ENCODE measurements around the gene RPL36A.

The RPL36A gene

GRCh38 chrX:101393530-101394305, 2.9 kb downstream of the RPL36A start:
- peak; percentile 40 for DNase-seq (ENCODE audit: low read depth)

GRCh38 chrX:101394372-101394771, 3.6 kb downstream of the RPL36A start:
- no peak for DNase-seq (ENCODE audit: low read depth)

GRCh38 chrX:101395789-101396188, 5.0 kb downstream of the RPL36A start:
- no peak for DNase-seq (ENCODE audit: low read depth)

- DNase-seq (ENCODE audit: low read depth), result peak; percentile 40
These were observed 7.0 kb downstream of the RPL36A start for GRCh38 chrX:101397779-101398178.

- DNase-seq (ENCODE audit: low read depth), result no peak
These were observed 7.9 kb downstream of the RPL36A start for GRCh38 chrX:101398694-101399093.

DNA sequence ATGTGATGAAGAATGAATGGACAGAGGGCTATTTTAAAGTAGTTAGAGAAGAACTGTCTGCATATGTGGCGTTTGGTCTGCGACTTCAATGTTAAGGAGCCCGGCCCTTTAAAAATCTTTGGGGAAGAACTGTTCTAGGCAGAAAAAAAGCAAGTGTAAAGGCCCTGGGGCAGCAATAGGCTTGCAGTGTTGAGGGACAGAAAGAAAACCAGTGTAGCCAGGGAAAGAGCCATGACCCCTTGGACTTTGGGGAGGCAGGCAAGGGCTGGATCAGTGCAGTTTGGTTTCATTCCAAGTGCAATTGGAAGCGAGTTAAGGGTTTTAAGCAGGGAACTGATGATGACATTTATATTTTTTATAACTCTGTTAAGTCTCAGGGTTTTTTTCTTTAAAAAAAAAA, 9.0 kb downstream of the RPL36A start:
- DNase-seq (ENCODE audit: low read depth), result no peak

GRCh38 chrX:101407167-101407747, 16.4 kb downstream of the RPL36A start:
- no peak for DNase-seq (ENCODE audit: low read depth)

GRCh38 chrX:101407748-101408531, 17.1 kb downstream of the RPL36A start, which contains the start of the genes GLA and HNRNPH2:
Gene GLA, minus strand, starts transcription at chrX:101407925. Its CDS starts 22 bp downstream, at chrX:101407903.
Gene HNRNPH2, plus strand, starts transcription at chrX:101408222. Its CDS starts 3,767 bp downstream, at chrX:101411989.
- DNase-seq (ENCODE audit: low read depth), result peak; percentile 97

- no peak for DNase-seq (ENCODE audit: low read depth)
These were observed 17.7 kb downstream of the RPL36A start for GRCh38 chrX:101408532-101408841.

- no peak for DNase-seq (ENCODE audit: low read depth)
These were observed 18.2 kb downstream of the RPL36A start for GRCh38 chrX:101409043-101409442.

- DNase-seq (ENCODE audit: low read depth), result no peak
These were observed 19.6 kb downstream of the RPL36A start for GRCh38 chrX:101410461-101410860.

DNA sequence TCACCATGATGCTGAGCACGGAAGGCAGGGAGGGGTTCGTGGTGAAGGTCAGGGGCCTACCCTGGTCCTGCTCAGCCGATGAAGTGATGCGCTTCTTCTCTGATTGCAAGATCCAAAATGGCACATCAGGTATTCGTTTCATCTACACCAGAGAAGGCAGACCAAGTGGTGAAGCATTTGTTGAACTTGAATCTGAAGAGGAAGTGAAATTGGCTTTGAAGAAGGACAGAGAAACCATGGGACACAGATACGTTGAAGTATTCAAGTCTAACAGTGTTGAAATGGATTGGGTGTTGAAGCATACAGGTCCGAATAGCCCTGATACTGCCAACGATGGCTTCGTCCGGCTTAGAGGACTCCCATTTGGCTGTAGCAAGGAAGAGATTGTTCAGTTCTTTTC, 21.2 kb downstream of the RPL36A start:
- DNase-seq (ENCODE audit: low read depth), result no peak

DNA sequence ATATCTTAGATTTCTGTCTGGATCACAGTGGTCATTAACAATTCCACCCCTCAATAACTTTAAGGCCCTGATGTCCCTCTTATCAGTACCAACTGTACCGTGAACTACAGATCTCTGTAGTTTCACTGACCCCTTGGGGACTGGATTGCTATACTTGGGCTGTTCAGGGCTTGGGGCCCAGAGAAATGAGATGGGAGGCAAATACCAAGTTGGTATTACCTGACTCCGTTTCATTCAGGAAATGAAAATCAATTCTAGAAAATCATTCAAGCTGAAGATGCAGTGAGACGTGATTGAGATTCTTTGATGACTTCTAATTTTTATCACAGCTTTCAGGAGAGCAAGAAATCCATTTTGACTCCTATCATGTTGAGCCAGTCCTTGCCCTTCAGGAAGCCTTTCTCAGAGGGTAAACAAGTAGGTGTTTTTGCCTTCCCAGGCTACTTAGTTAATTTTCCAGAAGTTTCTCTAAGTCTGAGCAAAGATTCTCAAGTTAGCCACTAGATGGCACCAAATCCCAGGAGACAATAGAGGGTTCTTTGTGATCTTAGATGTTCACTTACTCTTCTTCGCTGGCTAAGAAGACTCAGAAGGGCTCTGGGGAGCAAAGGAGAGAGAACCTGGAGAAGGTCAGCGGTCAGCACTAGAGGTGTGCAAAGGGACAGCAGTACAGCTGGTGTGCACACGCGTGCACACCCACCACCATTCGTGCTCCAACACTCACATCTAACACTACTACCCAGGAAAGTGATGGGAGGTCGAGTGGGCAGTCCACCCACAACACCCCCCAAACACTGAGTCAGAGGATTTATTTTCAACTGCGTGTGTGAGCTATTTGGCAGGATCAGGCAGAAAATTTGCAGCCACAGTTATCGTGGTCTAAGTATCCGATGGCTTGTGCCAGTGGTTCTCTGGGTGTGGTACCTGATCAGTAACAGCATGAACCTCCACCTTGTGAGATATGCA, 24.7 kb downstream of the RPL36A start:
- peak; percentile 73 for DNase-seq (ENCODE audit: low read depth)

DNA sequence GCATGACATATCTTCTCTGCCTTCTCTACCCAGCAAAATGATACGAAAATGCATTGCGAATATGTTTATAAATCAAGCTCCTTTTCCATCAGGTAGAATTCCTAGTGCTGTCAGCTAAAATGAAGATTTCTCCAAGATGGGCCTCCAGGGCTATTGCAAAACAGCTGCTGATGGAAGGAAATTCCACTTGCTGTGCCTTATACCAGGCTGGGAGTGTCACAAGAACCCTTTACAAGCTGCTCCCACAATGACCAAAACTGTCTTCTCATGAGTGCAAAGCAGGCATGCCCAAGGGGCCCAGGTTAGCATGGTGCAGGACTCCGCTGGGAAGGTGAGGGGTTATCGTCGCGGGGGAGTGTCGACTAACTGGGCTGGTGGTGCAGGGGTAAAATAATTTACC, 25.9 kb downstream of the RPL36A start:
- no peak for DNase-seq (ENCODE audit: low read depth)

DNA sequence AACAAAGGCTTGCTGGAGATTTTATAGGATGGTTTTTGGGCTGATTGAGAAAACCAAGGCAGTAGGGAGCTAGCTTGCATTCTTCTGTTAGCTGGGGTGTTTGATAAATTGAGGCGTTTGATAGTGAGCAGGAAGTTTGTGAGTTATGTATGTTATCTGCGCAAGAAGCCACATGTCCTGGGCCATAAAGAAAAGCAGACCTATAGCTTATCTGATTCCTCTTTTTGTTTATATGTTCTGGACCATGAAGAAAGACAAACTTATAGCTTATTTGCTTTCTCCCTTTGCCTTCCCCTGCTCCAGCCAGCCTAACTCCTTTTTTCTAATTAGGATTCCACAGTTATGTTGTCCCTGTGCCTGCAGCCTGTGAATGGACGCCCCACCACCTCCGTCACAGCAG, 26.4 kb downstream of the RPL36A start:
- DNase-seq (ENCODE audit: low read depth), result no peak

GRCh38 chrX:101417981-101418841, 27.4 kb downstream of the RPL36A start:
- DNase-seq (ENCODE audit: low read depth), result peak; percentile 45

DNA sequence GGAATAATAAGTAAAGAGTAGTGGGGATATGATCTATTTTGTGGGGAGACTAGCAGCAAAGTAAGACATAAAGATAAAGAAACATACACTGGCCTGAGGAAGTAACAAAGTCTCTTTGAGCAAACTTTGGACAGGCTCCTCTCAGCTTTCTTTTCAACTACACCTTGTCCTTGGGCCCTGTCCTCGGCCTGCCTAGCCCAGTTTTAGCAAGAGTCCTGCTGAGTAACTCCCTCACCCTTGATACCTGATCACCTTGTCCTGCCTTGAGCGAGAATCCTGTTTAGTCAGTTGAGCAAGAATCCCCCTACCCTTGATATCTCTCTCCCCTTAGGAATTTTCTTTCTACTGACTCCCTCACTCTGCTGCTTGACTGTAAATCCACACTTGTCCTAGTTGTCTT, 28.7 kb downstream of the RPL36A start:
- no peak for DNase-seq (ENCODE audit: low read depth)

DNA sequence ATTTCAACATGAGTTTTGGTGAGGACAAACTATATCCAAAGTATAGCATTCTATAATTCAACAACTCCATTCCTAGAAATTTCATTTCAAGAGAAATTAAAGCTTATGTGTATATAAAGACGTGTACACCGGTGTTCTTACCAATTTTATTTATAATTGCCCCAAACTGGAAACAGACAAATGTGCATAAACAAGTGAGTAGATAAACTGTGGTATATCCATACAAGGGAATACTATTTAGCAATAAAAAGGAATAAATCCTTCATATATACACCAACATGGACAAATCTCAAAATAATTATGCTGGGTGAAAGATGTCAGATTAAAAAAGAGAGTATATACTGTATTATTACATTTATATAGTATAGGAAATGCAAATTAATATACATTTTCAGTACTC, 37.1 kb downstream of the RPL36A start:
- no peak for DNase-seq (ENCODE audit: low read depth)

- peak; percentile 70 for DNase-seq (ENCODE audit: low read depth)
These were observed 39.1 kb downstream of the RPL36A start for GRCh38 chrX:101429934-101430333.

GRCh38 chrX:101430457-101431078, 39.8 kb downstream of the RPL36A start:
- peak; percentile 68 for DNase-seq (ENCODE audit: low read depth)

Data from ELR (cell line).